Measurements from ENCODE around the gene PLVAP.

The PLVAP gene

GRCh38 chr19:17319473-17320238 is 57.5 kb downstream of the PLVAP start:
- DNase-seq = no peak

GRCh38 chr19:17318966-17319365 is 58.2 kb downstream of the PLVAP start:
- no peak for DNase-seq

GRCh38 chr19:17314007-17314593 is 63.0 kb downstream of the PLVAP start:
- DNase-seq = no peak

GRCh38 chr19:17312189-17313113 is 64.7 kb downstream of the PLVAP start:
- no peak for DNase-seq

GRCh38 chr19:17311455-17312188 is 65.5 kb downstream of the PLVAP start:
- DNase-seq = no peak

GRCh38 chr19:17309965-17310461 is 67.1 kb downstream of the PLVAP start:
- no peak for DNase-seq

- DNase-seq = peak; percentile 96
These were observed 67.8 kb downstream of the PLVAP start, which contains the start of gene DDA1 for GRCh38 chr19:17309198-17309964. TSS of gene DDA1 (plus strand) at chr19:17309563. CDS start at chr19:17309655, 92 bp downstream.

GRCh38 chr19:17307876-17308377 is 69.2 kb downstream of the PLVAP start:
- DNase-seq = no peak

GRCh38 chr19:17306285-17306714 is 70.8 kb downstream of the PLVAP start:
- no peak for DNase-seq

- peak; percentile 97 for DNase-seq
These were observed 71.4 kb downstream of the PLVAP start, which contains the start of gene MRPL34 for GRCh38 chr19:17305517-17306284. TSS of gene MRPL34 (plus strand) at chr19:17305872. CDS start at chr19:17305893, 21 bp downstream.

- DNase-seq = no peak
These were observed 72.0 kb downstream of the PLVAP start for GRCh38 chr19:17305216-17305516.

- no peak for DNase-seq
These were observed 72.5 kb downstream of the PLVAP start for GRCh38 chr19:17304386-17305215.

GRCh38 chr19:17303940-17304267 is 73.2 kb downstream of the PLVAP start:
- no peak for DNase-seq

GRCh38 chr19:17303167-17303939 is 73.8 kb downstream of the PLVAP start, which contains the start of gene ABHD8:
TSS of gene ABHD8 (minus strand) at chr19:17303425. CDS start at chr19:17301616, 1,809 bp downstream.
- DNase-seq = peak; percentile 34

GRCh38 chr19:17302391-17303166 is 74.6 kb downstream of the PLVAP start:
- no peak for DNase-seq

All from NCI-H1694 treated with DMSO at 0.1 percent for 48 hours (cell line).